ENCODE results near the gene OLFML3.

OLFML3 gene

GRCh38 chr1:113978863-113979702, at the start of gene OLFML3:
Gene OLFML3, plus strand, starts transcription at chr1:113979474. Its CDS starts 43 bp downstream, at chr1:113979517.
- intact Hi-C loops (cut with DNase I): loop anchor here (2.0 kb wide), 1 partner anchor 304 kb away; no protein-coding TSS in a partner anchor
- DNase-seq: peak; percentile 56 to 92 (median 82)

- intact Hi-C loops (cut with DNase I): loop anchor here (1.0 kb wide), 1 partner anchor 25 kb away; the partner anchor contains the start of gene DCLRE1B
- DNase-seq: peak in 30 of 42 donors; percentile 16 to 66 (median 36)
These were observed 49.4 kb upstream of the OLFML3 start for GRCh38 chr1:113929750-113930498.

GRCh38 chr1:113930499-113931161, 48.6 kb upstream of the OLFML3 start:
- intact Hi-C loops (cut with DNase I): no loop called here
- peak in 3 of 42 donors; percentile 6 to 17 (median 11) for DNase-seq

- no peak for DNase-seq
- intact Hi-C loops (cut with DNase I): no loop called here
These were observed 47.8 kb upstream of the OLFML3 start for GRCh38 chr1:113931451-113931851.

- DNase-seq: no peak
- intact Hi-C loops (cut with DNase I): no loop called here
These were observed 45.3 kb upstream of the OLFML3 start for GRCh38 chr1:113934006-113934405.

- peak in 22 of 42 donors; percentile 16 to 75 (median 40) for DNase-seq
- intact Hi-C loops (cut with DNase I): no loop called here
These were observed 44.7 kb upstream of the OLFML3 start for GRCh38 chr1:113934511-113935055.

- intact Hi-C loops (cut with DNase I): no loop called here
- DNase-seq: no peak
These were observed 44.1 kb upstream of the OLFML3 start for GRCh38 chr1:113935176-113935575.

- intact Hi-C loops (cut with DNase I): no loop called here
- no peak for DNase-seq
These were observed 43.3 kb upstream of the OLFML3 start for GRCh38 chr1:113935970-113936369.

- intact Hi-C loops (cut with DNase I): no loop called here
- DNase-seq: no peak
These were observed 42.1 kb upstream of the OLFML3 start for GRCh38 chr1:113937146-113937545.

- DNase-seq: no peak
- intact Hi-C loops (cut with DNase I): no loop called here
These were observed 41.1 kb upstream of the OLFML3 start for GRCh38 chr1:113938192-113938591.

GRCh38 chr1:113940365-113941244, 38.7 kb upstream of the OLFML3 start:
- no peak for DNase-seq
- intact Hi-C loops (cut with DNase I): no loop called here

- DNase-seq: no peak
- intact Hi-C loops (cut with DNase I): no loop called here
These were observed 38.1 kb upstream of the OLFML3 start for GRCh38 chr1:113941245-113941559.

- intact Hi-C loops (cut with DNase I): no loop called here
- DNase-seq: no peak
These were observed 36.7 kb upstream of the OLFML3 start for GRCh38 chr1:113942527-113942926.

- intact Hi-C loops (cut with DNase I): no loop called here
- no peak for DNase-seq
These were observed 36.1 kb upstream of the OLFML3 start for GRCh38 chr1:113943028-113943811.

GRCh38 chr1:113945329-113945728, 33.9 kb upstream of the OLFML3 start:
- intact Hi-C loops (cut with DNase I): no loop called here
- no peak for DNase-seq

- DNase-seq: no peak
- intact Hi-C loops (cut with DNase I): no loop called here
These were observed 33.2 kb upstream of the OLFML3 start for GRCh38 chr1:113946112-113946511.

GRCh38 chr1:113946678-113947387, 32.4 kb upstream of the OLFML3 start:
- no peak for DNase-seq
- intact Hi-C loops (cut with DNase I): no loop called here

Data from head of caudate nucleus (tissue), 42 donors.